ENCODE measurements around the gene DPM2.

- TF ChIP-seq CTCF (IDR thresholded peaks at IDR 0.05; ENCODE audit: low read depth, low read length): no peak
- no peak for TF ChIP-seq EZH2phosphoT487 (IDR thresholded peaks at IDR 0.05; ENCODE audit: low read depth)
Observed at GRCh38 chr9:127937388-127938297, at the start of gene DPM2.

All from OCI-LY3 (cell line).